Measurements from ENCODE around the gene PDE4DIP. TPM values are rescaled to one million over a fixed set of nuclear protein-coding genes. Genes with fewer than 3 reads are reported as not detected.
"Not testable (repeated sequence)": the region's sequence is repeated elsewhere in the genome, so short reads cannot be mapped to it uniquely, and the experiment has no call there.

Gene PDE4DIP
- polyA plus RNA-seq, 4 donors, result 83.7 to 161 (median 109) TPM

DNA sequence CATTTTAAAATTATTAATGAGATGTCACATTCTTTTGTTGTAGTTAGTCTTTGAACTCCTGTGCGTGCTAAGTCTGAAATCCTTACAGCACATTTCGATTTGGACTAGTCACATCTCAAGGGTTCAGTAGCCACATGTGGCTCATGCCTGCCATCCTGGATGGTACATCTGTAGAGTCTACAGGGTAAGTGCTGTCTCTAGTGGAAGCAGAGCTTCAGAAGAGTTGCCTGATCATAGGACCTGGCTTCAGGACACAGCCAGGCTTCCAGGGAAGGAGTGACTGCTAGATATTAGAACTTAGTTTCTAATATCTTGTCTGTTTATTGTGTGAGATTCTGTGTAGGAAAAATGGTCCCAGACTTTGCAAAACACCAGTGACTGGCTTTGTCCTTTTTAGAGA, 72.0 kb downstream of the PDE4DIP start:
- not testable (repeated sequence) for DNase-seq (ENCODE audit: low read depth in 4 of 4, low spot score in 2 of 4)

DNA sequence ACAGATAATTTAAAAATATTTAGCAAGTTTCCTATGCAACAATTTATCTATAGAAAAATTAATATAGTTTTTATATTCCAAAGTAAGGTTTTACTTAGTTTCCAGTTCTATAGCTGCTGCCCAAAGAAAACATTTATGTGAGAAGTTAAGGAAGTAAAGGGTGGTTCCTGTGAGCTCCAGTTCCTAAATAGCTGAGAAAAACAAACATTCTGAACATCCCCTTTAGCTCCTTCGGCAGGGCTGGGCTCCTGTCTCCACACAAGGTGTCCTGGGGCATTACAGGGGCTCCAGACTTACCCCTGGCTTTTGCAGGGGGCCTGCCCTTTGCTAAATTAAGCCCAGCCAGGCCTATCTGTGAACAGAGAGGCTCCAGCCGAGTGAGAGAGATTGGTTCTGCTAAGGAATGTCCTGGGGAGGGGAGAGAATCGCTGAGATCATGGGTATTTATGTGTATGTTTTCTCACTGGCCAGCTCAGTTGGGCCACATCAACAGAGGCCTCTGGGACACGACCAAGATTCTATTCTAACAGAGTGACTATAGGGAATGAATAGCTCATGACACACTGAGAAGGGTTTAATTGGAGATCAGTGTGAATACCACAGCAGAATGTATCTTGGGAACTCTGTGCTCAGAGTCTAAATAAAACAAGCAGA, 72.6 kb downstream of the PDE4DIP start:
- DNase-seq (ENCODE audit: low read depth in 4 of 4, low spot score in 2 of 4), result not testable (repeated sequence)

DNA sequence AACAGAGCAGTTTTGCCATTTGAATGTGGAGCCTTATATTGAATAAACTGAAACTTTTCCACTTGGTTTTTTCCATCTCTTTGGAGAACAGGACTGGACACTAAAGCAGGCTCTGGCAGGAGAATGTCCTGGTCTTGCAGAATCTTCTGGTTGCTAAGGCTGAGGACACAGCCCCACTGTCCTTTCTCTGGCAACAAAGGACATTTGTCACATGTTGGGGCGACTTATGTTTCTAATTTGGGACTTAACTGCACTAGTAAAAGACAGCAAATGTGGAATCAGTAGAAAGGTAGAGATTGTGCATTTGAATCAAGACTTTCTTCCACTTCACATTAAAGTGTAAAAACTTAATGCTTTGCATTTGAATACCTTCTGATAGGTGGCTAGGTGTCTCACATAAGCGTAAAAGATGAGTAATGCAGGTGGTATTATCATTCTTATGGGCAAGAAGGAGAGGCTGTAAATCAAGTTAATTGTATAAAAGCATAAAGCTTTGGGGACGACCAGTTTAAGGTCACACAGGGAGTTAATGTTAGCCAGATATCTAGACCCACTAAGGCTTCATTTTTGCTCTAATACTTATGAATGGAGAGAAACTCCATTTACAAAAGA, 74.7 kb downstream of the PDE4DIP start:
- DNase-seq (ENCODE audit: low read depth in 4 of 4, low spot score in 2 of 4), result not testable (repeated sequence)

DNA sequence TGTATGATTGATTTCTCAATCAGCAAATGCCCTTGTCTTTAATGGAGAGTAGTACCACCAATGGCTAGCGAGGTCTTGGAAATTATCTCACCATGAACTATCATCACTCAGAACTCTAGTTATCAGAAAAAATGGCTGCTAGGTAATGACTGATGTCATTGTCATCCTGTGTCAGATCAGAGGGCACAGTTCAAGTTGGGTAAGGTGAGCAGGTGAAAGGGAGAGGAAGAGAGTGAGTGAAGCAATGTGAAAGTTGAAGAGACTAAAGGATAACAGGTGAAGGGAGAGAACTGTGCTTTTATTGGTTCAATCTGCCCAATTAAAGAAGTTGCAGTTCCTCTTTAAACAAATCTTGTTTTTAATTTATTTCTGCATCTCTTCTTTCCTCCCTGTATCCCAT, 76.8 kb downstream of the PDE4DIP start:
- not testable (repeated sequence) for DNase-seq (ENCODE audit: low read depth in 4 of 4, low spot score in 2 of 4)

DNA sequence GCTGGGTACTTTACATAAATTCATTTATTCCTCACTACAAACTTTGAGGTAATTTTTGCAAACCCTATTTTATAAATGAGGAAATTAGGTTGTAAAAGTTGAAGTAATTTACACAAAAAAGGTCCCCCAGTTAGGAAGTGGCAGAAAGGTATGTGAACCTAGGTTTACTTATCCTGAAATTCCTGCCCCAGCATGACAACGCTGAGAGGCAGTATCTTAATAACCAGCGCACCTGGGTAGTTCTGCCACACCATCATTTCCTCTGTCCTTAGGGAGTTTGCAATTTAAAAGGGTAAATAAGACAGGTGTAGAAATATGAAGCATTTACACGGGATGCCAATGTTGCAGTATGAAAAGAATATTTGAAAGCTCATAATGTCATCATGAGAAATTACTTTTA, 79.6 kb downstream of the PDE4DIP start:
- not testable (repeated sequence) for DNase-seq (ENCODE audit: low read depth in 4 of 4, low spot score in 2 of 4)

DNA sequence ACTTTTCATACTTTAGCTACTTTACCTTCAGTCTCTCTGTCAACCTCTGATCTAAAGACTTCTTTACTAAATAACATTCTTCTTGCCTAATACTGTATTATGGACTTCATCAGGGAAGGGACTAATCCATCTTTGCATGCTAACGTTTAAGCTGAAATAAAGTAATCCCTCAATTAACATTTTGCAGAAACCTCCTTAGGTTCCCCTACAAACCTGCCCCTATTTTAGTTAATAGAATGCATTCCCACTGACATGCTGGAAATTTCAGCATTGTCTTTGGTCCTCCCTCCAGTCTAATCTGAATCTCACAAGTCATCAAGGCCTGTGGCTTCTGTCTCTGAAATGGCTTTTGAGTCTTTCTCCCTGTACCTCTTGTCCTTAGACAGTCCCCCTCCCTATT, 83.4 kb downstream of the PDE4DIP start:
- not testable (repeated sequence) for DNase-seq (ENCODE audit: low read depth in 4 of 4, low spot score in 2 of 4)

DNA sequence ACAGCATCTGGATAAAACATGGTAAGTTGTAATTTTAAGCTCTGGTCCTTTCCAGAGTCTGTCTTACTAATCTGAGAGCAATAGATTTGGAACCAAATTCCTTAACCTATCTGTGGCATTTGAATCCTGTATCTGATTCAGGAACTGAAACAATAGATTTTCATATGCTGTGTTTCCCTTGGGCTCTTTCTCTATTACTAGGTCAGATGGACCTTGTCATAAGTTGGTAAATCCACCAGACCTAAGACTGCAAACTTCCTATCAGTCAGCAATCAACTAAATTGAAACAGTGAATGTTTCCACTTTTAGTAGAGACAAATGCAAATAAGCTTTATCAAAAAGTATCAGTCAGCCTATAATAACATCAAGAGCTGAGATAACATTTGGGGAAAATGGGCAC, 85.0 kb downstream of the PDE4DIP start:
- DNase-seq (ENCODE audit: low read depth in 4 of 4, low spot score in 2 of 4), result not testable (repeated sequence)

DNA sequence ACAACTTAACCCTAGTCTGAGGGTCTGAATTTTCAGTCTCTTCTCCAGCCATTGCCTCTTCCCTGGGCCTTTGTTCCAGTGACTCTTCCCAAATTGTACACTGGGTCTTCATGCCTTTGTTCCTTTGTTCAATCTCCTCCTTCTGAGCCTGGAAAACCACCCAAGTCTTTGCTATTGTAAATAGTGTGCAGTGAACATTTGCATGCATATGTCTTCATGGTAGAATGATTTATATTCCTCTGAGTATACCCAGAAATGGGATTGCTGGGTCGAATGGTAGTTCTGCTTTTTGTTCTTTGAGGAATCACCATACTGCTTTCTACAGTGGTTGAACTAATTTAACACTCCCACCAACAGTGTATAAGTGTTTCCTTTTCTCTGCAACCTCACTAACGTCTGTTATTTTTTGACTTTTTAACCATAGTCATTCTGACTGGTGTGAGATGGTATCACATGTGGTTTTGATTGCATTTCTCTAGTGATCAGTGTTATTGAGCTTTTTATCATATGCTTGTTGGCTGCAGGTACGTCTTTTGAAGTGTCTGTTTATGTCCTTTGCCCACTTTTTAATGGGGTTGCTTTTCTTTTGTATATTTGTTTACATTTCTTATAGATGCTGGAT, 91.3 kb downstream of the PDE4DIP start:
- DNase-seq (ENCODE audit: low read depth in 4 of 4, low spot score in 2 of 4), result not testable (repeated sequence)

DNA sequence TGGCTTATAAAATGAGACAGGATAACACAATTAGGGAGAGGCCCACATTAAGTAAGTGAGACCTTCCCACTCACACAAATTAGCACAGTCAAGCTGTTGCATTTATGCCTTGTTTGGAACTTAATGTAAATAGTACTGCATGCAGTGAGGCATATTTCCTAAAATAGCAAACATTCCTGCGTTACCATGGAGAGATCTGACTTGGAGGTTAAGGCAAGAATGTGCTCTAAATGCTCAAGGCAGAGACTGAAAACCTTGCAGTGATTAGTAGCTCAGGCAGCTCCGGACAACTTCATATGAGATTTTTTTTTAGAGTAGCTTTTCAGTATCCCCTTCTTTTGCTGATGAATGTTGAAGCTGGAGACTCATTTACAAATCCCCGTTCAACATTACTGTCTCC, 98.7 kb downstream of the PDE4DIP start:
- not testable (repeated sequence) for DNase-seq (ENCODE audit: low read depth in 4 of 4, low spot score in 2 of 4)

DNA sequence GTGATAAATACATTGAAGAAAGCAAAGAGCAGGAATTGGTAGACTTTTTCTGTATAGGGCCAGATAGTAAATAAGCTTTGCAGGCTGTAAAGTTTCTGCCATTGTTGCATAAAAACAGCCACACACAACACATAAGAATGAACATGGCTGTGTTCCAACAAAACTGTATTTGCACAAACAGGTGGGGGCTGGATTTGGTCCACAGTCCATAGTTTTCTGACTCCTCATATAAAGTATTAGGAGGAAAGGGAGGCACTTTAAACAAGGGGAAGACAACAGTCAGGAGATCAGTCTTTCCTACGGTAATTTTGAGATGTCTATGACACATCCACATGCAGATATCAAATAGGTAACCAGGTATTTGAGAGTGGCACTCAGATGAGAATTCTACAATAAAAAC, 100.9 kb downstream of the PDE4DIP start:
- not testable (repeated sequence) for DNase-seq (ENCODE audit: low read depth in 4 of 4, low spot score in 2 of 4)

DNA sequence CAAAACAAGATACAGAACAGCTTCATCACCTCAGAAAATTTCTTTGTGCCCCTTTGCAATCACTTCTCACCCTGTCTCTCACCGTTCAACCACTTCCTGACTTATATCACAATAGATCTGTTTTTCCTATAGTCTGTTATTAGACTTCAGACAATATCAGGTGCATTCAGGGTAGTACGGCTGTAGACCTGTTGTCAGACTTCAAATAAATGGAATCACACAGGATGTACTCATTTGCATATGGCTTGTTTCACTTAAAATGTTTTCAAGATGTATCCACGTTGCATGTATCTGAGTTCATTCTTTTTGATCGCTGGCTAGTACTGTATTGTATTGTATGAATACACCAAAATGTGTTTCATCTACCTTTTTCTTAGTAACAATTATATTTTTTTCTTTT, 104.5 kb downstream of the PDE4DIP start:
- not testable (repeated sequence) for DNase-seq (ENCODE audit: low read depth in 4 of 4, low spot score in 2 of 4)

DNA sequence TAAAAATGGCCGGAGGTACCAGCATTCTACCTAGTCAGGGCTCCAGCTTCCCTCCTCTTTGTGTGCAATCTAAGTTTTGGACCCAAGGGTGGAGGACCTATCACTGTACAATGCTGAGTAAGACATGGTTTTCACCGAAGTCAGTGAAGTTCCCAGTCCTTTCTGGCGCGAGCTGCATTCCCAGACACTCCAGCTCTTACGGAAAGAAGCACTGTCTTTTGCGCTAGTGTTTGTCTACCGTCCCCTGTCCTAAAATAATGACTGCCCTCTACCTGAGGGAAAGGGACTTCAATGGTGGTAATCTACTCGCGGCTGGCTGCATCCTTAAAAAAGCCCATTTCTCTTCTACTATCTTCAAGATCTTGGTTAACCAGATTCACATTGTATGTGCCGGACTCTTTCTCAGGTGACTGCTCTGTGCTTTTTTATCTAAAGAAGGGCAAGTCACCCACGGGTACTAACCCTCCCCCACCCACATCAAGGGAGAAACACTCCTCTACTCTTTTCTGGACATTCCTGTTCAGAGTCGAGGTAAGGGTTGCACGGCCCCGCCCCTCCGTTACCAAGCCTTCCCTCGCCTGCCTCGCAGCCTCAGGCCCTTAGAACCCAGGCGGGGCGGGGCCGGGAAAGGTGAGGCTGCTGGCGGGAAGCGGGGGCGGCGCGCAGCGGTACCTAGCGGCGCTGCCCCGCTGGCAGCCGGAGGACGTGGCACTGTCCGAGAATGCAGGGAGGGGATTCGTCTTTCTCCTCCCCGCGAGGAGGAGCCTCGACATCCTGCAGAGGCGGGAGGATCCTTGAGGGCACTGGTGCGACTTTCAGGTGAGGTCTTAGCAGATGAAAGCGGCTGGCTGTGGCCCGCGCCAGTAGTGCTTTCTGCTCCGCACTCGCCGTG, 107.4 kb downstream of the PDE4DIP start:
- DNase-seq (ENCODE audit: low read depth in 4 of 4, low spot score in 2 of 4), result peak; percentile 63 to 77 (median 74)

DNA sequence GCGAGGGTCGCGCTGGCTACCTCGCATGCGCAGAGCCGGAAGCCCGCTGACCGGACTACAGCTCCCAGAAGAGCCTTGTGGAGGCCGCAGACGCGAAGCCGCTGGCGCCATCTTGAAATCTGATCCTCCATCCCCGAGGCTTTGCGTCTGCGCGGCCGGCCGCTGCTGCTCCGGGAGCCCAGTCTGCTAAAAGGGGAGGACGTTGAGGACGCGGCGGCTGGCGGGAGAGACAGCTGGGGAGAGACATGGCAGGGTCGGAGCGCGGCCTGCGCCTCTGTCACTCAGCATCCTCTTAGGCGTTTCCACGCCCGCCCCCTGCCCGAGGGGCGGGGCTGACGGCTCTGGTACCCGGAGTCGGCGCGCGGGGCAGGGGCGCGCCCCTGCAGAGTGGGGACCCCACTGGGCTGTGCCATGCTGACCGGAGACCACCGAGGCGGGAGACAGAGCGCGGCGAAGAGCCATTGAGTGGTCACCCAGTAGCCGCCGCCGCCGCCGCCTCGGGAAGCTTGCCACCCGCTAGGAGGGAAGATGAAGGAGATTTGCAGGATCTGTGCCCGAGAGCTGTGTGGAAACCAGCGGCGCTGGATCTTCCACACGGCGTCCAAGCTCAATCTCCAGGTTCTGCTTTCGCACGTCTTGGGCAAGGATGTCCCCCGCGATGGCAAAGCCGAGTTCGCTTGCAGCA, 108.2 kb downstream of the PDE4DIP start:
- not testable (repeated sequence) for DNase-seq (ENCODE audit: low read depth in 4 of 4, low spot score in 2 of 4)

DNA sequence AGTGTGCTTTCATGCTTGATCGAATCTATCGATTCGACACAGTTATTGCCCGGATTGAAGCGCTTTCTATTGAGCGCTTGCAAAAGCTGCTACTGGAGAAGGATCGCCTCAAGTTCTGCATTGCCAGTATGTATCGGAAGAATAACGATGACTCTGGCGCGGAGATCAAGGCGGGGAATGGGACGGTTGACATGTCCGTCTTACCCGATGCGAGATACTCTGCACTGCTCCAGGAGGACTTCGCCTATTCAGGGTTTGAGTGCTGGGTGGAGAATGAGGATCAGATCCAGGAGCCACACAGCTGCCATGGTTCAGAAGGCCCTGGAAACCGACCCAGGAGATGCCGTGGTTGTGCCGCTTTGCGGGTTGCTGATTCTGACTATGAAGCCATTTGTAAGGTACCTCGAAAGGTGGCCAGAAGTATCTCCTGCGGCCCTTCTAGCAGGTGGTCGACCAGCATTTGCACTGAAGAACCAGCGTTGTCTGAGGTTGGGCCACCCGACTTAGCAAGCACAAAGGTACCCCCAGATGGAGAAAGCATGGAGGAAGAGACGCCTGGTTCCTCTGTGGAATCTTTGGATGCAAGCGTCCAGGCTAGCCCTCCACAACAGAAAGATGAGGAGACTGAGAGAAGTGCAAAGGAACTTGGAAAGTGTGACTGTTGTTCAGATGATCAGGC, 108.8 kb downstream of the PDE4DIP start:
- peak in 3 of 4 donors; percentile 13 to 34 (median 19) for DNase-seq (ENCODE audit: low read depth in 4 of 4, low spot score in 2 of 4)

DNA sequence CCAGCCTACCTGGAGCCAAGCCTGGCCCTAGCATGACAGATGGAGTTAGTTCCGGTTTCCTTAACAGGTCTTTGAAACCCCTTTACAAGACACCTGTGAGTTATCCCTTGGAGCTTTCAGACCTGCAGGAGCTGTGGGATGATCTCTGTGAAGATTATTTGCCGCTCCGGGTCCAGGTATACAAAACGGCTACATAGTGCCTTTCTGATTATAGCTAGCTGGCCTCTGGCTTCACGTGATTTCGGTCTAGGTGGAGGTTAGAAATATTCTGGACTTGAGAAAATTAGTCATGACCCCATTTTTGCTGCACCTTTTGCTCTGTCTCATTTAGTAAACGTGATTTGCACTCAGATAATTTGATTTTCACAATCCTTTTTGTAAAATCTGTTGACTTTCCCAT, 109.5 kb downstream of the PDE4DIP start:
- not testable (repeated sequence) for DNase-seq (ENCODE audit: low read depth in 4 of 4, low spot score in 2 of 4)

DNA sequence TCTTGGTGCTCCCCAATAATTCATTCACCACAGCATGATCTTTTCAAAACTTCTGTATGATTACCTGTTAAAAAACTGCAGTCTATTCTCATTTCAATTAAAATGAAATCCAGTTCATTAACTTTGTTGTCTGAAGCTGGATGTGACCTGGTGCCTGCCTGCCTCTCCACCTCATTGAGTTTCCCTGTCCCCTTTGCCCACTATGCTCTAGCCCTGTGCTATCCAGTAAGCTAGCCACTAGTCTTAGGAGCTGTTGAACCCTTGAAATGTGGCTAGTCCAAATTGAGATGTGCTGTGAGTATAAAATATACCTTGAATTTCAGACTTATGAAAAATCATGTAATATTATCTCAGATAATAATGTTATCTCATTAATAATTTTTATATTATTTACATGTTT, 114.1 kb downstream of the PDE4DIP start:
- DNase-seq (ENCODE audit: low read depth in 4 of 4, low spot score in 2 of 4), result not testable (repeated sequence)

DNA sequence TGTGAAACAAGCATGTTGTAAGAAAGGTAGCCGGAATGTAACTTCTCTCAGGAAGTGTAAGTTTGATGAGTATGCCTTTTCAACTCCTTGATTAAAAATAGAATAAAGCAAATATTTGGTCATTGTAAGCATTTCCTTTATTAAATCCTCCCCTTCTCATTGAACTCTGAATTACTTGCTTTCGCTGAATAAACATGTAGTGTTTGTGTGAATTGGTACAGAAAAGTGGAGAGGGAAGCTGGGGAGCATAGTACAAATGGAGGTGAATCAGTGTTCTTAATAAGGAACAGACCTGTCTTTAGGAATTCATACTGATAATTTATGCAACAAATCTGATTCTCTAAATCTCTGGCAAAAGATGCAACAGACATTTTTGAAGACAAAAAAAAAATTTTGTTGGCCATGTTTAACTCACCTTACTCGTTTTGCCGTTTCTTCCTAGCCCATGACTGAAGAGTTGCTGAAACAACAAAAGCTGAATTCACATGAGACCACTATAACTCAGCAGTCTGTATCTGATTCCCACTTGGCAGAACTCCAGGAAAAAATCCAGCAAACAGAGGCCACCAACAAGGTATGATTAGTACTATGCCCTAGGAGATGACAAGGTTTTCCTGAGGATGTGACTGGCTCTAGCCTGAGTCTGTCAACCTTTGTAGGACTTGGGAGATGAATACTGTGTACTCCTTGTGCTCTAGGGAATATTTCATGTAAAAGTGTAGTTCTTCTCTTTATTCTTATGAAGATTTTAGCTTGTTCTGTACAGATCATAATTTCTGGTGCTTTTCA, 116.2 kb downstream of the PDE4DIP start:
- DNase-seq (ENCODE audit: low read depth in 4 of 4, low spot score in 2 of 4), result not testable (repeated sequence)

DNA sequence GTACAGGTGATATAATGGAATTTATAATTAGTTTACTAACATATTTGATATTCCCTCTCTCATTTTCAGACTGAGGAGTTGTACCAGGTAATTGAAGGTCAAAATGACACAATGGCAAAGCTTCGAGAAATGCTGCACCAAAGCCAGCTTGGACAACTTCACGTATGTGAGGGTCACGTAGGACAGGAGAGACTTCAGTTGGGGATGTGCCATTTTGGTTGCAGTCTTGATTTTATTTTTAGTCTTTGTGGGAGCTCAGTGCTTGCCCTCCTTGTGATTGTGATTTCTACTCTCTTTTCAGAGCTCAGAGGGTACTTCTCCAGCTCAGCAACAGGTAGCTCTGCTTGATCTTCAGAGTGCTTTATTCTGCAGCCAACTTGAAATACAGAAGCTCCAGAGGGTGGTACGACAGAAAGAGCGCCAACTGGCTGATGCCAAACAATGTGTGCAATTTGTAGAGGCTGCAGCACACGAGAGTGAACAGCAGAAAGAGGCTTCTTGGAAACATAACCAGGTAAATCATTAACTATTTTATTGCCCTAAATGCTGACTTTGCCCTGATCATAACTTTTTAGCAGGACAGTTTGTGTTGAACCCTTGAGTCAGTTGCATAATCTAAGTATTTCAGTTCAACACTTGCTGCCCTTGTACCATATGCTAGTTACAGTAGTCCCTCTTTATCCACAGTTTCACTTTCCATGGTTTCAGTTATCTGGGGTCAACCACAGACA, 118.1 kb downstream of the PDE4DIP start:
- DNase-seq (ENCODE audit: low read depth in 4 of 4, low spot score in 2 of 4), result not testable (repeated sequence)

All from left renal cortex interstitium (tissue), 4 donors.